Measurements from ENCODE around the gene SYN1.

Gene SYN1

GRCh38 chrX:47597222-47597621, 22.4 kb downstream of the SYN1 start:
- H3K4me3 ChIP-seq (ENCODE audit: low read length), result no peak overlapping the region
- no peak for TF ChIP-seq CTCF (IDR thresholded peaks at IDR 0.05; ENCODE audit: insufficient read depth, low read depth, low read length, missing control alignments)
- DNase-seq (ENCODE audit: low read depth), result no peak

DNA sequence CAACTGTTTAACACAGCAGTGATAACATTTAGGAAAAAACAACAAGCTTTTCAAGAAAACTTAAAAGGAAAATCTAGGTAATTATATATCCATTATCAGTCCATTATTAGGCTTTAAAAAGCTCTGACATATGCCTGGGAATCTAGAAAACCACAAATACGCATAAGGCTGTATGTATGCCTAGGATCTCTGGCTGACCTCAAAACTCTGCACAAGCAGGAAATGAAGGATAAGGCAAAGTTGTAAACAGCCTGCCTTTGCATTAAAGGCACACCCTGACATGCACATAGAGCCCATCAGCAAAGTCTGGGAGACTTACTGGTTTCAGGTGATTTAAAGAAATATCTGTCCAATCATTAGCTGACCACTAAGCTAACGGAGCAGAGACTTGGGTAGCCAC, 23.4 kb downstream of the SYN1 start:
- no peak overlapping the region for H3K4me3 ChIP-seq (ENCODE audit: low read length)
- DNase-seq (ENCODE audit: low read depth), result no peak
- no peak for TF ChIP-seq CTCF (IDR thresholded peaks at IDR 0.05; ENCODE audit: insufficient read depth, low read depth, low read length, missing control alignments)

GRCh38 chrX:47595716-47596251, 23.9 kb downstream of the SYN1 start:
- DNase-seq (ENCODE audit: low read depth), result peak; percentile 13
- TF ChIP-seq CTCF (IDR thresholded peaks at IDR 0.05; ENCODE audit: insufficient read depth, low read depth, low read length, missing control alignments), result no peak
- H3K4me3 ChIP-seq (ENCODE audit: low read length), result no peak overlapping the region

- H3K4me3 ChIP-seq (ENCODE audit: low read length), result no peak overlapping the region
- no peak for TF ChIP-seq CTCF (IDR thresholded peaks at IDR 0.05; ENCODE audit: insufficient read depth, low read depth, low read length, missing control alignments)
- no peak for DNase-seq (ENCODE audit: low read depth)
Observed at GRCh38 chrX:47593522-47593921, 26.1 kb downstream of the SYN1 start.

- no peak overlapping the region for H3K4me3 ChIP-seq (ENCODE audit: low read length)
- DNase-seq (ENCODE audit: low read depth), result no peak
- TF ChIP-seq CTCF (IDR thresholded peaks at IDR 0.05; ENCODE audit: insufficient read depth, low read depth, low read length, missing control alignments), result no peak
Observed at GRCh38 chrX:47590984-47591383, 28.7 kb downstream of the SYN1 start.

GRCh38 chrX:47587906-47588735, 31.5 kb downstream of the SYN1 start:
- no peak for TF ChIP-seq CTCF (IDR thresholded peaks at IDR 0.05; ENCODE audit: insufficient read depth, low read depth, low read length, missing control alignments)
- DNase-seq (ENCODE audit: low read depth), result no peak
- no peak overlapping the region for H3K4me3 ChIP-seq (ENCODE audit: low read length)
